Peyer's patch (tissue), 4 donors: ENCODE results near the gene RNASEL.

Experiments
- CTCF ChIP-seq, 6 experiments: fragments of 450-650 bp in 4 of 6; fragments of 200-600 bp in 2 of 6; sonication (generic) in 1 of 6; IDR thresholded peaks; one replicate each; pipeline ENCODE4 v1.5.1; 2017 to 2019; ENCODE audit warnings: antibody characterized with exemption in 6 of 6, mild to moderate bottlenecking in 3 of 6, moderate library complexity in 1 of 6
- POLR2A ChIP-seq, 2 donors: fragments of 450-650 bp; IDR thresholded peaks; one replicate each; pipeline ENCODE4 v1.5.1; 2017; ENCODE audit warnings: antibody characterized with exemption in 2 of 2, mild to moderate bottlenecking in 2 of 2, moderate library complexity in 2 of 2

GRCh38 chr1:182620924-182621585 is 32.0 kb upstream of the RNASEL start:
- TF ChIP-seq CTCF (IDR thresholded peaks at IDR 0.05) (no peak), POLR2A (IDR thresholded peaks at IDR 0.05) (no peak)
